Liver (tissue), 9 donors: Measurements from ENCODE around the gene RABGGTA. TPM values are rescaled to one million over a fixed set of nuclear protein-coding genes. Genes with fewer than 3 reads are reported as not detected.

Experiments used
- DNase-seq: peaks from one replicate; pipeline ENCODE4 v3.0.0-alpha.2; 2017; ENCODE audit warnings: low spot score
- H3K27ac ChIP-seq, 2 donors: one replicate each; pipeline ENCODE4 v1.7.0; 2013; ENCODE audit warnings: inconsistent platforms in 2 of 2, low read length in 2 of 2, control low read depth in 1 of 2, low read depth in 1 of 2, mild to moderate bottlenecking in 1 of 2
- H3K27me3 ChIP-seq, 4 donors: one replicate each; pipeline versions ENCODE4 v1.6.1 to v1.7.0; 2013; ENCODE audit warnings: low read length in 3 of 4, inconsistent platforms in 1 of 4, mild to moderate bottlenecking in 1 of 4, moderate library complexity in 1 of 4; ENCODE audit not compliant: control insufficient read depth in 4 of 4, insufficient read depth in 4 of 4
- H3K36me3 ChIP-seq, 4 donors: one replicate each; pipeline versions ENCODE4 v1.6.1 to v1.7.0; 2013; ENCODE audit warnings: low read length in 3 of 4, mild to moderate bottlenecking in 3 of 4, low read depth in 1 of 4, moderate library complexity in 1 of 4; ENCODE audit not compliant: control insufficient read depth in 4 of 4, insufficient read depth in 3 of 4
- H3K4me1 ChIP-seq, 4 donors: one replicate each; pipeline versions ENCODE4 v1.6.1 to v1.7.0; 2013; ENCODE audit warnings: low read length in 3 of 4, mild to moderate bottlenecking in 3 of 4, moderate library complexity in 1 of 4; ENCODE audit not compliant: control insufficient read depth in 4 of 4, insufficient read depth in 4 of 4
- H3K4me3 ChIP-seq, 3 donors: one replicate each; pipeline versions ENCODE4 v1.6.1 to v1.7.0; 2013; ENCODE audit warnings: low read length in 3 of 3, control low read depth in 1 of 3, low read depth in 1 of 3, mild to moderate bottlenecking in 1 of 3
- H3K9ac ChIP-seq, 2 donors: one replicate each; pipeline ENCODE4 v1.7.0; 2013; ENCODE audit warnings: low read length in 2 of 2, mild to moderate bottlenecking in 2 of 2, moderate library complexity in 2 of 2, control low read depth in 1 of 2, low read depth in 1 of 2
- H3K9me3 ChIP-seq, 4 donors: one replicate each; pipeline versions ENCODE4 v1.6.1 to v1.7.0; 2013; ENCODE audit warnings: low read length in 3 of 4; ENCODE audit not compliant: control insufficient read depth in 4 of 4
- EGR1 ChIP-seq, 2 donors: IDR thresholded peaks; 2 replicates each; pipeline ENCODE4 v1.6.1; 2016 to 2018; ENCODE audit warnings: antibody characterized with exemption in 2 of 2, low read depth in 2 of 2
- FOXA1 ChIP-seq: IDR thresholded peaks from 2 replicates; pipeline ENCODE4 v1.6.1; 2016; ENCODE audit warnings: antibody characterized with exemption
- FOXA2 ChIP-seq: IDR thresholded peaks from 2 replicates; pipeline ENCODE4 v1.6.1; 2016; ENCODE audit warnings: antibody characterized with exemption
- GABPA ChIP-seq, 2 donors: IDR thresholded peaks in 1 of 2; conservative IDR thresholded peaks in 1 of 2; 2 replicates each; pipeline ENCODE4 v1.6.1; 2016; ENCODE audit warnings: antibody characterized with exemption in 2 of 2, mild to moderate bottlenecking in 1 of 2, moderate library complexity in 1 of 2
- HNF4A ChIP-seq, 2 donors: conservative IDR thresholded peaks; 2 replicates each; pipeline ENCODE4 v1.6.1; 2016; ENCODE audit warnings: antibody characterized with exemption in 2 of 2, mild to moderate bottlenecking in 2 of 2
- HNF4G ChIP-seq: IDR thresholded peaks from 2 replicates; pipeline ENCODE4 v1.6.1; 2016; ENCODE audit warnings: antibody characterized with exemption
- JUND ChIP-seq, 2 donors: IDR thresholded peaks; 2 replicates each; pipeline ENCODE4 v1.6.1; 2016; ENCODE audit warnings: antibody characterized with exemption in 2 of 2
- NR2F2 ChIP-seq: IDR thresholded peaks from 2 replicates; pipeline ENCODE4 v1.6.1; 2016; ENCODE audit warnings: antibody characterized with exemption
- RAD21 ChIP-seq, 2 donors: IDR thresholded peaks; 2 replicates each; pipeline ENCODE4 v1.6.1; 2016; ENCODE audit warnings: antibody characterized with exemption in 2 of 2, mild to moderate bottlenecking in 2 of 2
- SP1 ChIP-seq: IDR thresholded peaks from 2 replicates; pipeline ENCODE4 v1.6.1; 2018; ENCODE audit warnings: antibody characterized with exemption, mild to moderate bottlenecking
- WGBS: extraction: QIAGEN DNeasy Blood & Tissue Kit; methylation state at CpG from one replicate; pipeline ENCODE4 v1.1.7; 2013; 5-methylcytosine and 5-hydroxymethylcytosine counted together
- polyA plus RNA-seq, 2 donors: library from polyadenylated mRNA; stranded (reverse) in 1 of 2; unstranded in 1 of 2; fragments of 200-250 nt in 1 of 2; fragments of >200 nt in 1 of 2; fragmentation: Nextera tagmentation in 1 of 2; extraction: Ambion mirVana in 1 of 2; gene quantifications; one replicate each; pipeline versions ENCODE4 v1.2.1 to v1.2.3, GENCODE V29; 2013 to 2015
- total RNA-seq, 2 donors: library from RNA; depleted of rRNA; stranded (reverse); fragments of >200 nt; gene quantifications; one replicate each; pipeline ENCODE4 v1.2.3, GENCODE V29; 2014
- TF ChIP-seq, protein P1 (sequence below): IDR thresholded peaks from 2 replicates; pipeline ENCODE4 v1.6.1; 2016; ENCODE audit warnings: antibody characterized with exemption
- TF ChIP-seq, protein P2 (sequence below): fragments of 150-350 bp; IDR thresholded peaks from 2 replicates; pipeline ENCODE4 v1.5.1; 2017; ENCODE audit warnings: improper control_type of control experiment, low read depth, low read length; ENCODE audit not compliant: missing input control
- TF ChIP-seq, protein P3 (sequence below): IDR thresholded peaks from 2 replicates; pipeline ENCODE4 v1.6.1; 2016; ENCODE audit warnings: antibody characterized with exemption
- TF ChIP-seq, protein P4 (sequence below): IDR thresholded peaks from 2 replicates; pipeline ENCODE4 v1.6.1; 2016; ENCODE audit warnings: antibody characterized with exemption, mild to moderate bottlenecking
- donor health status: healthy.
- donor health status: healthy.
- donor health status: healthy.
- donor health status: healthy.
- donor health status: healthy.

Gene RABGGTA
- total and polyA plus RNA-seq, 4 donors: 7.5 to 19.7 (median 13.2) TPM

DNA sequence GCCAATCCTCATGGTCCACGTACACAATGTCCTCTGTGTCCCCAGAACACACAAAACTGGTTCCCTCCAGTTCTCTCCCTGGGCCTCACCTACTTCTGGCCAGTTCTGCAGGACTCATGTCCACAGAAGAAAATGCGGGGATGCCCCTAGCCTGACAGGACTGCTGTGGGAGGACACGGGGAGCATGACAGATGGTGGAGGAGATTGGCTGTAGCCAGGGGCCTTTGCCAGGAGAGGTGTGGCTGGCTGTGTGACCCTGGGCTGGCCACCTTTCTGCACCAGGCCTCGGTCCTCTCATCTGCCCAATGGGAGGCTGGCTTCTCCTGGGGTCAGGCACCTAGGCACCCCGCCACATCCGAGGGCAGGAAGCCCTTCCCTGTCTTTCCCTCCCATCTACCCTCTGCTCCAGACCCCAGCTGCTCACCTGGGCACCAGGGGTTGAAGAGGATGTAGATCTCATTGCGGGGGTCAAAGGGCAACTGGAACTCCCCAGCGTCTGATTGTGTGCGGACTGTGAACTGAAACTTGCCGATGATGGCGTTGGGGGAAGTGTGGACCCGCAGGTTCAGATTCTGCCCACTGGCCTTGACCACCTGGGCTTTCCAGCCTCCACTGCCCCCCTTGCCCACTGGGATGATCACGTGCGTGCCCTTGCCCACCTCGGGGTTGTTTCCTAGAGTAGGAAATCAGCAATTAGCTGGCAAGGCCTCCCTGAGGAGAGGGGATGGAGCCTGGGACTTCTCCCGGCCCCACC, 11.2 kb downstream of the RABGGTA start:
- TF ChIP-seq GABPA (IDR thresholded peaks at IDR 0.05 in 1 of 2, conservative IDR thresholded peaks at IDR 0.05 in 1 of 2) (no peak), NR2F2 (no peak), FOXA2 (no peak), EGR1 (IDR thresholded peaks at IDR 0.05; ENCODE audit: low read depth in 2 of 2) (no peak), JUND (IDR thresholded peaks at IDR 0.05) (no peak), HNF4G (no peak)
- TF ChIP-seq, protein P1, sequence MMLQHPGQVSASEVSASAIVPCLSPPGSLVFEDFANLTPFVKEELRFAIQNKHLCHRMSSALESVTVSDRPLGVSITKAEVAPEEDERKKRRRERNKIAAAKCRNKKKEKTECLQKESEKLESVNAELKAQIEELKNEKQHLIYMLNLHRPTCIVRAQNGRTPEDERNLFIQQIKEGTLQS: no peak
- TF ChIP-seq, protein P2, sequence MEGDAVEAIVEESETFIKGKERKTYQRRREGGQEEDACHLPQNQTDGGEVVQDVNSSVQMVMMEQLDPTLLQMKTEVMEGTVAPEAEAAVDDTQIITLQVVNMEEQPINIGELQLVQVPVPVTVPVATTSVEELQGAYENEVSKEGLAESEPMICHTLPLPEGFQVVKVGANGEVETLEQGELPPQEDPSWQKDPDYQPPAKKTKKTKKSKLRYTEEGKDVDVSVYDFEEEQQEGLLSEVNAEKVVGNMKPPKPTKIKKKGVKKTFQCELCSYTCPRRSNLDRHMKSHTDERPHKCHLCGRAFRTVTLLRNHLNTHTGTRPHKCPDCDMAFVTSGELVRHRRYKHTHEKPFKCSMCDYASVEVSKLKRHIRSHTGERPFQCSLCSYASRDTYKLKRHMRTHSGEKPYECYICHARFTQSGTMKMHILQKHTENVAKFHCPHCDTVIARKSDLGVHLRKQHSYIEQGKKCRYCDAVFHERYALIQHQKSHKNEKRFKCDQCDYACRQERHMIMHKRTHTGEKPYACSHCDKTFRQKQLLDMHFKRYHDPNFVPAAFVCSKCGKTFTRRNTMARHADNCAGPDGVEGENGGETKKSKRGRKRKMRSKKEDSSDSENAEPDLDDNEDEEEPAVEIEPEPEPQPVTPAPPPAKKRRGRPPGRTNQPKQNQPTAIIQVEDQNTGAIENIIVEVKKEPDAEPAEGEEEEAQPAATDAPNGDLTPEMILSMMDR: no peak
- TF ChIP-seq, protein P3, sequence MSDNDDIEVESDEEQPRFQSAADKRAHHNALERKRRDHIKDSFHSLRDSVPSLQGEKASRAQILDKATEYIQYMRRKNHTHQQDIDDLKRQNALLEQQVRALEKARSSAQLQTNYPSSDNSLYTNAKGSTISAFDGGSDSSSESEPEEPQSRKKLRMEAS: no peak
- Histone ChIP-seq H3K9ac (no peak overlapping the region), H3K9me3 (no peaks in the 10 kb centered on the region), H3K27me3 (no peaks in the 10 kb centered on the region), H3K36me3 (peaks cover 0 to 8% (median 0%) of the 10 kb centered on the region in 4 donors), H3K4me3 (no peak overlapping the region), H3K4me1 (no peaks in the 10 kb centered on the region), H3K27ac (no peak overlapping the region)
- WGBS: 92% methylated on average over 16 of the region's 16 CpGs
- DNase-seq: no peak

DNA sequence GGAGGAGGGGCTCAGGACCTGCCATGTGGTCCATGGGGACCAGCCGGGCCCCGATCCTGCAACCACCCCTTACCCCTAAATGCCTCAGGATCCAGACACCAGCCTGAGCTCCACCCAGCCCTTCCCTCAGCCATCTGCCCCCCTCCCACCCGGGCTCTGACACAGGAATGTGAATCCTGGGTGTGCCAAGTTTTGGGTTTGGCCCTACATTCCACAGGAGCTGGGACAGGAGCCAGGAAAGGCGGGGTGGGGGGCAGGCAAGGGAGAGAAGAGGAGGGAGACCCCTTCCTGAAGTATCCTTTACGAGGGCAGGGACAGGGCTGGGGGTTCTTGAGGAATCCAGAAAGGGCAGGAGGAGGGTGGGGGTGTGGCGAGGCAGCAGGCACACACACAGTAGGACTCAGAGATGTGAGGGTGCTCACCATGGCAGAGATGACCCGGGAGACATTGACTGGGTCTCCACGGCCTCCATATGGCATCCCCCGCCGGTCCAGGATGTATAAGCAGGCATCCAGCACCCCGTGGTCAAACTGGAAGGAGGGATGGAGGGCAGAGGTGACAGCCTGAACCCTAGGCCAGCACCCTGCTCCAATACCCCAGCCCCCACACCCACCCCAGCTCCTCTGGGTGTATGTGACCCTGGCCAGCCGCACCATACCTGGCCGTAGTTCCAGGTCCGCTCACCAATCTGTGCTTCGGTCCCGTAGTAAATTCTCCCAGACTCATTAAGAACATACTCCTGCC, 11.9 kb downstream of the RABGGTA start:
- DNase-seq: no peak
- Histone ChIP-seq H3K4me1 (no peaks in the 10 kb centered on the region), H3K4me3 (no peak overlapping the region), H3K9ac (no peak overlapping the region), H3K36me3 (peaks cover 0 to 9% (median 0%) of the 10 kb centered on the region in 4 donors), H3K27me3 (no peaks in the 10 kb centered on the region), H3K9me3 (no peaks in the 10 kb centered on the region), H3K27ac (no peak overlapping the region)
- TF ChIP-seq HNF4A (conservative IDR thresholded peaks at IDR 0.05): no peak
- TF ChIP-seq, protein P4, sequence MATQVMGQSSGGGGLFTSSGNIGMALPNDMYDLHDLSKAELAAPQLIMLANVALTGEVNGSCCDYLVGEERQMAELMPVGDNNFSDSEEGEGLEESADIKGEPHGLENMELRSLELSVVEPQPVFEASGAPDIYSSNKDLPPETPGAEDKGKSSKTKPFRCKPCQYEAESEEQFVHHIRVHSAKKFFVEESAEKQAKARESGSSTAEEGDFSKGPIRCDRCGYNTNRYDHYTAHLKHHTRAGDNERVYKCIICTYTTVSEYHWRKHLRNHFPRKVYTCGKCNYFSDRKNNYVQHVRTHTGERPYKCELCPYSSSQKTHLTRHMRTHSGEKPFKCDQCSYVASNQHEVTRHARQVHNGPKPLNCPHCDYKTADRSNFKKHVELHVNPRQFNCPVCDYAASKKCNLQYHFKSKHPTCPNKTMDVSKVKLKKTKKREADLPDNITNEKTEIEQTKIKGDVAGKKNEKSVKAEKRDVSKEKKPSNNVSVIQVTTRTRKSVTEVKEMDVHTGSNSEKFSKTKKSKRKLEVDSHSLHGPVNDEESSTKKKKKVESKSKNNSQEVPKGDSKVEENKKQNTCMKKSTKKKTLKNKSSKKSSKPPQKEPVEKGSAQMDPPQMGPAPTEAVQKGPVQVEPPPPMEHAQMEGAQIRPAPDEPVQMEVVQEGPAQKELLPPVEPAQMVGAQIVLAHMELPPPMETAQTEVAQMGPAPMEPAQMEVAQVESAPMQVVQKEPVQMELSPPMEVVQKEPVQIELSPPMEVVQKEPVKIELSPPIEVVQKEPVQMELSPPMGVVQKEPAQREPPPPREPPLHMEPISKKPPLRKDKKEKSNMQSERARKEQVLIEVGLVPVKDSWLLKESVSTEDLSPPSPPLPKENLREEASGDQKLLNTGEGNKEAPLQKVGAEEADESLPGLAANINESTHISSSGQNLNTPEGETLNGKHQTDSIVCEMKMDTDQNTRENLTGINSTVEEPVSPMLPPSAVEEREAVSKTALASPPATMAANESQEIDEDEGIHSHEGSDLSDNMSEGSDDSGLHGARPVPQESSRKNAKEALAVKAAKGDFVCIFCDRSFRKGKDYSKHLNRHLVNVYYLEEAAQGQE: no peak
- TF ChIP-seq SP1: no peak
- no peak for TF ChIP-seq FOXA1
- TF ChIP-seq RAD21 (IDR thresholded peaks at IDR 0.05): no peak
- WGBS: 87% methylated on average over 16 of the region's 16 CpGs
